Measurements from ENCODE around the gene SLC39A9.

SLC39A9 gene

DNA sequence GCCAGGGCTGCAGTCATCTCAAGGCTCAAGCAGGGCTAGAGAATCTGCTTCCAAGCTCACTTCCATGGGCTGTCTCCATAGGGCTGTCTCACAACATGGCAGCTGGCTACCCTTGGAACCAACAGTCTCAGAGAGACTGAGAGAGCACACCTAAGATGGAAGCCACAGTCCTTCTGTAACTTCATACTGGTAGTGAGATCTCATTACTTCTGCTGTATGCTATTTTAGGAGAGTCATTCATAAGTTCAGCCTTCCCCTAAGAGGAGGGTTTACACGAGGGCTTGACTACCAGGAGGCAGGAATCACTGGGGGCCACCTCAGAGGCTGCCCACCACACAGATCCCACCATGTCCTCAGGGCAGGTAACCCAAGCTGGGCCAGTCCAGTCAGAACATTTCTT, 30.1 kb upstream of the SLC39A9 start:
- TF ChIP-seq CTCF (IDR thresholded peaks at IDR 0.05; ENCODE audit: insufficient read depth, missing control alignments), result no peak
- no peak for DNase-seq (ENCODE audit: insufficient read length, low spot score)
- FAIRE-seq, result no peak

- FAIRE-seq (no peak), DNase-seq (ENCODE audit: insufficient read length, low spot score) (no peak)
- TF ChIP-seq CTCF (IDR thresholded peaks at IDR 0.05; ENCODE audit: insufficient read depth, missing control alignments), result no peak
These were observed 28.4 kb upstream of the SLC39A9 start for GRCh38 chr14:69370061-69370460.

DNA sequence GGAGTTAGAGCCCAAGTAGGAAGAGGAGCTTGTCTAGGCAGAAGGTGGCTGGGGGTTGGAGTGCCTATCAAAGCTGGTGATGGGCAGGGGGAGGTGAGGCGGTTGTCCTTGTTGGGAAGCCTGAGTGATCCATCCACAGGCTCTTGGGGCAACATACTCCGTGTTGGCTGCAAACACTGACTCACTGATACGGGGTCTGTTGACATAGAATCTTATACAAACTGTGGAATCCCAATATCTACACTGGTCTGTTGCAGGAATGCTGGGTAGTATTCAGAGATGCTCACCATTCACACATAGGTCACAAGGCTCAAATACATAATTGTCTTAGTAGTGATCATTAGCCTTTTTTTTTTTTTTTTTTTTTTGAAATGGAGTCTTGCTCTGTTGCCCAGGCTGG, 26.3 kb upstream of the SLC39A9 start:
- no peak for FAIRE-seq
- no peak for DNase-seq (ENCODE audit: insufficient read length, low spot score)
- TF ChIP-seq CTCF (IDR thresholded peaks at IDR 0.05; ENCODE audit: insufficient read depth, missing control alignments), result no peak

GRCh38 chr14:69373104-69373503, 25.4 kb upstream of the SLC39A9 start:
- DNase-seq (ENCODE audit: insufficient read length, low spot score) (no peak), FAIRE-seq (no peak)
- TF ChIP-seq CTCF (IDR thresholded peaks at IDR 0.05; ENCODE audit: insufficient read depth, missing control alignments), result no peak

DNA sequence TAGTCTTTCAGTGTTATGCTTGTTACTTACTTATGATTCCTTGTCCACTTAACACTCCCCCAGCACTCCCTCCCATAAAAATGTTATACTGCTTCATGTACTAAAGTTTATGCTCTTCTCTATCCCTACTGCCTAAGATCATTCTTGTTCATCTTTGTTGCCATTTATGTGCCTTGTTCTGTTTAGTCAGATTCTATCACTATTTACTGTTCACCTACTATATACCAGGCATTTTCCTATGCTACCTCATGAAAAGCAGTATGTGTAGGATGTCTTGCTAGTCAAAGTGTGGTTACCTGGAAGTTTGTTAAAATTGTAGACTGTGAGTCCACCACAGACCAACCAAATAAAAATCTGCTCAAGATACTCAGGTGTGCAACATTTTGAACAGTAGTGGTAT, 24.3 kb upstream of the SLC39A9 start:
- TF ChIP-seq CTCF (IDR thresholded peaks at IDR 0.05; ENCODE audit: insufficient read depth, missing control alignments), result no peak
- FAIRE-seq, result no peak
- DNase-seq (ENCODE audit: insufficient read length, low spot score), result no peak

DNA sequence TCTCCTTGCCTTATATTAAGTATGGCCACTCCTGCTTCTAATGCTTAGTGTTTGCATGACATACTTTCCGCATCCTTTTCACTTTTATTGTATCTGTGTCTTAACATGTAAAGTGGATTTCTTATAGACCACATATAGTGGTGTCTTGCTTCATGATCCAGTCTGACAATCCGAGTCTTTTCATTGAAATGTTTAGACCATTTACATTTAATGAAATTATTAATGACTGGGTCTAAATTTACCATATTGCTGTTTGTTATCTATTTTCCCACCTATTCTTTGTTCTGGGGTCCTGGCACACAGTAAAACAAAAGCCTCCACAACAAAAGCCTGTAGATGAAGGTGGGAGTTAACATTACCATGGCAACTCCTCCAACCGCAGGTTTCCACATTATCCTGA, 23.3 kb upstream of the SLC39A9 start:
- no peak for TF ChIP-seq CTCF (IDR thresholded peaks at IDR 0.05; ENCODE audit: insufficient read depth, missing control alignments)
- no peak for FAIRE-seq

GRCh38 chr14:69375722-69376121, 22.8 kb upstream of the SLC39A9 start:
- TF ChIP-seq CTCF (IDR thresholded peaks at IDR 0.05; ENCODE audit: insufficient read depth, missing control alignments), result no peak
- DNase-seq (ENCODE audit: insufficient read length, low spot score), result no peak
- FAIRE-seq, result no peak

More for the DNA sequence above, 23.3 kb upstream of the SLC39A9 start:
- DNase-seq (ENCODE audit: insufficient read length, low spot score), result no peak

Data from D721Med (cell line).